GM12872 (cell line): ENCODE measurements around the gene RGS7BP.

Source experiments
- TF ChIP-seq, protein P1 (sequence below): IDR thresholded peaks from 3 replicates; pipeline ENCODE4 v1.5.1; 2011; ENCODE audit warnings: low read depth, mild to moderate bottlenecking, low read length, moderate library complexity; ENCODE audit not compliant: insufficient read depth

Gene RGS7BP

DNA sequence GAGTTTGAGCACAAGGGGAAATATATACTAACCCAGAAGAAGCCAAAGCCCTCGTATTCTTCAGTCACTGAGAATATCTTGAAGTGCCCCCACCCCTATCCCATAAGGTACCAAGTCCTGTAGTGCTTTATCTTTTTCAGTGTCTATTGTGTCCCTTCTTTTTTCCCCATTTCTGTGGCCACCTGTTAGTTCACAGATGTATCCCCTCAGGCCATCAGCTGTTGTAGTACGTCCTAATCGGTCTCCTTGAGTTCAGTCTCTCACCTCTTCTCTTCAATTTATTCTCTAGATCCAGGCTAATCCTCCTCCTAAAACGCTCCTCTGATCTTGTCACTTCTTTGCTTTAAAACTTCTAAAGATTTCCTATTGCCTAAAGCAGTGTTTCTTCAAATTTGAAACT lies 10.4 kb downstream of the RGS7BP start:
- TF ChIP-seq, protein P1, sequence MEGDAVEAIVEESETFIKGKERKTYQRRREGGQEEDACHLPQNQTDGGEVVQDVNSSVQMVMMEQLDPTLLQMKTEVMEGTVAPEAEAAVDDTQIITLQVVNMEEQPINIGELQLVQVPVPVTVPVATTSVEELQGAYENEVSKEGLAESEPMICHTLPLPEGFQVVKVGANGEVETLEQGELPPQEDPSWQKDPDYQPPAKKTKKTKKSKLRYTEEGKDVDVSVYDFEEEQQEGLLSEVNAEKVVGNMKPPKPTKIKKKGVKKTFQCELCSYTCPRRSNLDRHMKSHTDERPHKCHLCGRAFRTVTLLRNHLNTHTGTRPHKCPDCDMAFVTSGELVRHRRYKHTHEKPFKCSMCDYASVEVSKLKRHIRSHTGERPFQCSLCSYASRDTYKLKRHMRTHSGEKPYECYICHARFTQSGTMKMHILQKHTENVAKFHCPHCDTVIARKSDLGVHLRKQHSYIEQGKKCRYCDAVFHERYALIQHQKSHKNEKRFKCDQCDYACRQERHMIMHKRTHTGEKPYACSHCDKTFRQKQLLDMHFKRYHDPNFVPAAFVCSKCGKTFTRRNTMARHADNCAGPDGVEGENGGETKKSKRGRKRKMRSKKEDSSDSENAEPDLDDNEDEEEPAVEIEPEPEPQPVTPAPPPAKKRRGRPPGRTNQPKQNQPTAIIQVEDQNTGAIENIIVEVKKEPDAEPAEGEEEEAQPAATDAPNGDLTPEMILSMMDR = no peak

DNA sequence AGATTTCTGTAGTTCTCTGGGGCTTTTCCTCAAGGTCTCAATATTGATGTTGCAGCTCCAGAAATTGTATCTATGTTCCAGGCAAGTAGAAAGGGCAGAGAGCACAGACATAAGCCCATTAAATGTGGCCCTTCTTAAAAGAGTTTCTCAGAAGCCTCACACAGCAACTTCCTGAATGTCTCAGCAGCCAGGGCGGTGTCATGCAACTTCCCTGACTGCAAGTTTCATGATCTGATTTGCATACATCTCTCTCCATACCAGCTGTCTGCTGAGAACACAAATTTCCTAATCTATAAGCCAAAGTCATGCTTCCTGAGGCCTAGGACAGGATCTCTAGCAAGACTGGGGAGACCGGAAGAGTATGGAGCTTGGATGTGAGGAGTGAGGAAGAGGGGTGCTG lies 13.0 kb downstream of the RGS7BP start:
- TF ChIP-seq, protein P1 = no peak

DNA sequence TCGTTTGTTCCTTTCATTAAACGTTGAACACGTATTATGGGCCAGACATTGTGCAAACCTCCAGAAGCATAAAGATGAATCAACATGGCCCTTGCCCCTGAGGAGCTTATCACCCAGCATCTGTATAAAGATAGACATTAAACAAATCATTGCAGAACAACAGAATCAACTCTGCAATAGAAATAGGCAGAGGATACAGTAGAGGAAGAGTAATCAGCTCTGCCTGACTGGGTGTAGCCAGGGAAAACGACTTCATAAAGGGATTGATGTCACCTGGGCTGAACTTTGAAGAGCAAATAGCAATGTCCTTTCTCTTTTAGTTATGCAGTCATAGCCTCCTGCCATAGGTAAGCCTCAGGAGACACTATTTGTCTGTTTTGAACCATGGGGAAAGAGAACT lies 13.4 kb downstream of the RGS7BP start:
- TF ChIP-seq, protein P1 = no peak

DNA sequence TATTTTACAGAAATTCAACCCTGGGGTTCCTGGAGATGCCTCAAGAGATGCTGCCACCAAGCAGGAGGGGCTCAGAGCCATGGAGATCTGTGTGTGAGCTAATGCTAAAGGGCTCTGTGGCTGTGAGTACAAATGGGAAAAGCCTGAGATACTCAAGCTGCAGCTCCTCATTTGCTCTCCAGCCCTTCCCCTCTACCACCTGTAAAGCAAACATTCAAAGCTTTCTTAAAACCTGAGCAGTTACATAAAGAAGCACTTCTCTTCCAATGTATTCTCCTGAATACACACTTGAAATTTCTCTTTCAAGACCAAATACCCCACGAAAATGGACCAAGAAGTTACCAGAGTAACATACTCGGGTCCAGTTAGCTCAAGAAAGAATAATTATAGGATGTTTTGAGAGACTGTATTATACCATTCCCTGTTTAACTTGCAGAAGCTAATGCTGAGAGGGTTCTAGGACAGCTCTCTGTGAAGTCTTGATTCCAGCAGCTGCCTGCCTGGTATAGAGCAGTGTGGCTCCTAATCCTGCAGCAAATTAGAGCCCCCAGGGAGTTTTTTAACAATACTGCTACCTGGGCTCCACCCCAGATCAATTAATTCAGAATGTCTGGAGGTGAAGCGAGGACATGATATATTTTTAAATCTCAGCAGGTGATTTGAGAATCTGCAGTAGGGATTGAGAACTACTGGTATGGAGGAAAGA lies 21.1 kb downstream of the RGS7BP start:
- TF ChIP-seq, protein P1 = no peak

DNA sequence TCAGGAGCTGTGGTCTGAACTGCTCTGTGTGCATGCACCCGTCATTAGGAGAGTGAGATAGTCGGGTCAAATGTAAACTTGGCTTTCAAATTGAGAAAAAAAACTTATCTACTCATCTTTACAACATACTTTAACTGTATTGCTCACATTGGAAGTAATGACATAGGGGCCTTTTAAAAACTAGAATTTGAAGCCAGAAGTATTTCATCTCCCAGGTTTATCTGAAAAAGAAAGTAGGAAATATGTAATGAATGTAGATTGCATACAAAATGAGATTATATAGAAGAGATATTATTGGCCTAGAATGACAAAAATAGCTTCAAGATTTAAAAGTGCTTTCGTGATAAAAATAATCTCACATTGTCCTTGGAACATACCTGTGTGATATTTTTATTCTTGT lies 24.3 kb downstream of the RGS7BP start:
- TF ChIP-seq, protein P1 = no peak

DNA sequence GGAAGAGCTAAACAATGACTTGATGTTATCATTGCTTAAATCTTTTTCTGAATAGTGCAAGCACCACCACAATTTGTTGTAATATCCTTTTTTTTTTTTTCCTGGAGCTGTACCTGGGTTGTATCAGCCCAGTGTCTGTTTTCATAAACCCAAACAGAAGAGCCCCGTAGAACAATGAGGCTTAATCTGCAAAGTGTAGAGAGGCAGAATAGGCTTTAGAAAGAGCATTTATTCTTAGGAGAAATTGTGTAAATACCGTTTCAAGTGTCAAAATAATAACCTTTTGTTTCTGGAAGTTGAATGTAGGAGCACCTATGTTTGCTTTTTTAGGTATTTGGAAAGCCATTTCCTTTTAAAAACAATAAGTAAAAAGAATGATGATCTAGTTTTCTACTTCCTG lies 26.4 kb downstream of the RGS7BP start:
- TF ChIP-seq, protein P1 = no peak

DNA sequence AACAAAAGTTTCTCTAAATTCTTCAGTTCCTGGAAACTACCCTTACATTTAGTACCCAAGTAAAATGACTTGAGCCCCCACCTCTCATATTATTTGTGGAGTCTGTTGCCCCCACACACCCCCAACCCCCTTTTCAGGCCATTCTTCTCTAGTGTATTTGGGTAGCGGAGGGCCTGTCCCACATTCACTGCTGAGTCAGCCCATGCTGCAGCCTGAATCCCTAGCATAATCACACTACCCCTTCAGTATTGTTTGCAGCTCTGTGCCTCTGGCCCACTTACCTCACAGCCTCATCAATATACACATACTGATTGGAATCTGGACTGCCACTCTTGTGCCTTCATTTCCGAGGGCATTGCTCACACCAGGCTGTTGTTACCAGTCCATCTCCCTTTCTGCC lies 26.8 kb downstream of the RGS7BP start:
- TF ChIP-seq, protein P1 = no peak

DNA sequence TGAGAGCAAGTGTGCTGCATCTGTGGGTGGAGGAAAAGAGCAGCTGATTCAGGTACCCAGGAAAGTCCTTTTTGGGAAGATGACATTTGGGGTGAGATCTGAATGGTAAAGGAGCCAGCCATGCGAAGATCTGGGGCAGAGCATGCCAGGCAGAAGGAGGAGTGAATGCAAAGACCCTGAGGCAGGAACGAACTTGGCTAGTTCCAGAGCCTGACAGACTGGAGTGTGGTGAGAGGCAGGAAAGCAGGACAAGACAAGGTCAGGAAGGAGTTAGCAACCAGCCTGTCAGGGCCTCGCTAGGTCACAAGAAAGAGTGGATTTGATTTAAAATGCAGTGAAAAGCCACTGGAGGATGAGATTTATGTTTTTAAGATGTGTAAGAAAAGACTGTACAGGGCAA lies 28.2 kb downstream of the RGS7BP start:
- TF ChIP-seq, protein P1 = no peak
